IPS-NIHi7 (cell line): ENCODE measurements around the gene GRB10.
"Not testable (repeated sequence)": the region's sequence is repeated elsewhere in the genome, so short reads cannot be mapped to it uniquely, and the experiment has no call there.

Experiments used
- DNase-seq: peaks from one replicate; pipeline ENCODE4 v3.0.0; 2012; ENCODE audit warnings: mixed read lengths; ENCODE audit errors: extremely low spot score

Gene GRB10

DNA sequence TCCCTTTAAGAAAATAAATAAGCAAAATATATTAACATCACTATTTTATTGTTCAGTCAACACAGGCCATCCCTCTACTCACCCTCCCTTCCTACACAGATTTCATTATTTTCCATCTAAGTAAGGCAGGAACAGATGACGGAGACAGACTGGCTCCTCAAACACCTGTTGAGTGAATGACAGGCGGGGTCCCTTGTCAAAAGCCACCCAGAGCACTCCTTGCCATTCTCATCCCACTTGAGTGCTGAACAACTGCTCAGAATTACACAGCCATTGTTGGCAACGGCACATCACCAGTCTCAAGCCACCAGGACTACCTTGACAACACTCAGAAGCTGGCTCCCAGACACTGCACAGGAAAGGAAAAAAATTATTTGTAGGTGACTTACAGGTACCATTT lies 3.3 kb downstream of the GRB10 start:
- no peak for DNase-seq

DNA sequence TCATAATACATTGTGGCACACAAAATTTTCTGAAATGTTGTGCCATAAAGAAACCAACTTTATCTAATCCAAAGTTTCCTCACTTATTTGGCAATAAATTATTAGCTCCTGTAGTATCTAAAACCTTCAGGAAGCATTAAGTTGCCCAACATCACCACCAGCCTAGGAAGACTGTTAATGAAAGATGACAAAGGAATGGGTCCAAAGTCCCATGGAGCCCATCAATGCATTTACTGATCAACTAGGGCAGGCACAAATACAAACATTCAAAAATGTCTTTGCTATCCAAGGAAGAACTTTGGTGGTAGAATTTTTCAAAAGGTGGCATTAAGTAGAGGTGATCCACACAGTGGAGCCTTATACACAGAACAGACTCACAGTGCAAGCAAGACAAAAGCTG lies 4.5 kb downstream of the GRB10 start:
- no peak for DNase-seq

DNA sequence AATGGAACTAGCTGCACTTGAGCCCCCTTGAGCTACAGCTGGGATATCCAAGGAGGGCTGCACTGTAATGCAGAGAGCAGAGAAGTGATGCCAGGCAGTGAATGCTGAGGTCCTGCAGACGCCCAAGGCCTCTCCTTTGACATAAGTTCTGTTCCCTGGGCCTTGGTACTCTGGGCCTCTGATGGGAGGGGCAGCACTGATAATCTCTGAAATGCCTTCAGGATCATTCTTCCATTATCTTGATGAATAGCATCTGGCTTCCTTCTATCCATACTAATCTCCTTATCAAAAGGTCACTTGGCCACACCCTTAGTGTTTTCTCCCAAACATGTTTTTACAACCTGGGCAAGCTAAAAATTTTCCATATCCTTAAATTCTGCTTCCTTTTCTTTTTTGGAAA lies 6.9 kb downstream of the GRB10 start:
- no peak for DNase-seq

DNA sequence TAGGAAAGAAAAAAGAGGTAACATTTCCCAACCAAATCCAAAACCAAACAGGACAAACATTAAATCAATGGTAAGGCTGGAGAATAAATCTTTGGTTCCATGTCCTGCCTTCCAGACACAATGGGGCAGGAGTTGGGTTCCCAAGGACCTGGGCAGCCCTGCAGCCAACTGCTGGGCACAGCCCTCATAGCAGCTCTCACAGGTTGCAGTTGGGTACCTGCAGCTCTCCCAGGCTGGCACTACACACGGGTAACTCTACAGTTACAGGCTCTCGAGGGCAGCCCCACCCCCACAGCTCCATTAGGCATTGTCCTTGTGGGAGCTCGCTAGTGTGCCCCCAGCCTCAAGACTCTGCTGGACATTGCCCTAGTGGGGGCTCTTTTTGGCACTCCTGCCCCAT lies 7.5 kb downstream of the GRB10 start:
- no peak for DNase-seq

DNA sequence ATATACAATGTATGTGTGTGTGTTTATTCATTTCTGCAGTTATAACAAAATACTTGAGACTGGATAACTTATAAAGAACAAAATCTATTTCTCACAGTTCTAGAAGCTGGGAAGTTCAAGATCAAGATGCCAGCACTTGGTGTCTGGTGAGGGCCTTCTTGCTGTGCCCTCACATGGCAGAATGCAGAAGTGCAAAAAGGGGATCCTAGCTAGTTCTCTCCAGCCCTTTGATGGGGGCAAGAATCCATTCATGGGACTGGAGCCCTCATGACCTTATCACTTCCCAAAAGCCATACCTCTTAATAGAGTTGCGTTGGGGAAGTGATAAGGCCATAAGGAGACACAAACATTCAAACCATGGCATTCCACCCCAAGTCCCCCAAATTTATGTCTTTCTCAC lies 8.4 kb downstream of the GRB10 start:
- DNase-seq: no peak

DNA sequence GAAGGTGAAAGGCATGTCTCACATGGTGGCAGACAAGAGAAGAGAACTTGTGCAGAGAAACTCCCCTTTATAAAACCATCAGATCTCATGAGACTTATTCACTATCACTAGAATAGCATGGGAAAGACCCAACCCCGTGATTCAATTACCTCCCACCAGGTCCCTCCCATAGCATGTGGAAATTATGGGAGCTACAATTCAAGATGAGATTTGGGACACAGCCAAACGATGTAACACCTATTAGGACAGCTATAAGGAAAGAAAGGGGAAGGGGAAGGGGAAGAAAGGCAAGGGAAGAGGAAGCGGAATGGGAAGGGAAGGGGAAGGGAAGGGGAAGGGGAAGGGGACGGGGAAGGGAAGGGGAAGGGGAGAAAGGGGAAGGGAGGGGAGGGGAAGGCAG lies 9.6 kb downstream of the GRB10 start:
- DNase-seq: not testable (repeated sequence)

DNA sequence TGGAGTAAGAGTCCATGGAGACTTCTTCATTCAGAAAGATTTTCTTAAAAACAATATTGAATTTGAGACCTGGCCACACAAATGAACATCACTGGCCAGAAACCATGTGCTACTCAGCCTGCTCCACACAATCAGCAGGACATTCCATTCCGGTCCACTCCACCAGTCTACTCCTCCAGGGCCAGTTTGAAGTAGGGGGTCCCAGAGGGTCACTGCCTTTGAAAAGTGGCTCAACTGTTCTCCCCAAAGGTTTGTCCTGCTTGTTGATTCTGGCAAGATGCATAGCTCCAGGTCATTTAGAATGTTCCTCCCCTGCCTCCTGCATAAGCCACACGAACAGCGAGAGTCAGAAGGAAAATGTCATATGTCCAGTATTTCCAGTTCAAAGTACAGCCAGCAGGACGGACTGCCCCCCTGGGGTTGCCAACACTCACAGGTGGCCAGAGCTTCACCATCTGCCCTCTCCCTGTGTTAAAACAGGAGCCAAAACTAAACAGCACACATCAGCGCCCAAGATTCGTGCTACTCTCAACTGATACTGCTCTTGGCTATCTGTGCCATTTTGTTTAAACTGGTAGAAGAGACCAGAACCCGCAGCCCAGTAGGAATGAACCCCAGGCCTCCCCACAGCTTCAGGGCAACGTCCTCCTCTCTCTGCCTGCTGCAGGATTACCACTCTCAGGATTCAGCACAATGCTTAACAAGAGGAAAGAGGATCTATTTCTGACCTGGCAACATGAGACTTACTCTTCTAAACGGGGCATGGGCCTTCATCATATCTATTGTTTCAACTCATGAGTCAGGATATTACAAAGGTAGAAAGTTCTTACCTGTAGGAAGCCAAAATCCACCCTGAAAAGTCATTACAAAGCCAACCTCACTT lies 11.3 kb downstream of the GRB10 start:
- no peak for DNase-seq

DNA sequence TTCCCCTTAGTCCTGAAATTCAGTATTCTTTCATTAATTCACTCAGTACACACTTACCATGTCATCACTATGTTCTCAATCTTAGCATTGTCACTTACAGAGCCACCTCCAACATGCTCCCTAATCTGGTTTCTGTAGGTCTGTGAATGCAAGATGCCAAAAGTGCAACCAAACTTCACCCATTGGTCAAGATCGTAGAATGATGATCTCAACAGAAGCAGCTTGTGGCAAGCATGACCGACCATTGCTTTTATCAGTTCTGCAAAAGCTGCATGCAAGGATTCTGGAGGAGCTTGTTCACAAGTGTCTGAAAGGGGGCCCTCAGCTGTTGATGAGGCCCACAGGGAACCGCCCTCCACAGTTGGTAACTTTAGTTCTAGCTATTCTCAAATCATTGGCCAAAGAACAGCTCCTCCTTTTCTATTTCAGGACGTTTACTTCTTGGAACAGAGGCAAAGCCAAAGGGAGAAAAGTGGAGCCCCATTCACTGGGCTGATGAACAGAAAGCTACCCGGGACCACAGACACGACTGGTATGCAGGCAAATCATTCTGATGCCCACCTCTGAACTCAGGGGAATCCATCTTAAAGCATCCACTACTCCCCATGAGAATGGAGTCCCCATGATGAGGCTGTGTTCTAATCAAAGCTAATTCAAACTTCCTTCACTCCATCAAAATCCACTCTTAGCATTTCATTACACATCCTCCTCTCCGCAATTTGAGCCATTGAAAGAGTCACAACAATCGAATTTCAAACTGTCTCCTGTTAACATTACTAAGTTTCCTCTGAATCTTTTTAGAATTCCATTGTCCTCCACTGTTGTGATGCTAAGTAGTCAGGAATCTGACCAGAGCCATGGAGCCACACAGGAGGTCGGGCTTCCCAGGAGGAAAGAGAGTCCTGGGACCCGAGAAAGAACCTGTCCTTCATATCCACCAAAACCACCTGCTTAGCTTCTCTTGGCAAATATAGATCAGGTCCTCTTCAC lies 13.9 kb downstream of the GRB10 start:
- DNase-seq: no peak

DNA sequence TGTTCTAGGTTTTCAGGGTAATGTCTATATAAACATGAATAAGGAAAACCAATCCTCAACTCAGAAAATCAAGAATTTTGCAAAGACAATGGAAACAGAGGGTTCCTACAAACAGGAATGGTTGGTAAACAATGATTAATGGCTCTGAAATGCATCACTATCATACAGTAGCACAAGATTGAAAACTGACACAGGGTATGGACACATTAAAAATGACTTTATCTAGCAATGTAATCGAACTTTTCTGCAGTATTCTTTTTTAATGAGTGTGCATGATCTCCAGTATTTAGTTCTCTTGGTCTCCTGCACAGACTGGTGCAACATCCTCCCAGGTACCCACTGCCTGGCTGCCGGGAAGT lies 15.9 kb downstream of the GRB10 start:
- DNase-seq: no peak

DNA sequence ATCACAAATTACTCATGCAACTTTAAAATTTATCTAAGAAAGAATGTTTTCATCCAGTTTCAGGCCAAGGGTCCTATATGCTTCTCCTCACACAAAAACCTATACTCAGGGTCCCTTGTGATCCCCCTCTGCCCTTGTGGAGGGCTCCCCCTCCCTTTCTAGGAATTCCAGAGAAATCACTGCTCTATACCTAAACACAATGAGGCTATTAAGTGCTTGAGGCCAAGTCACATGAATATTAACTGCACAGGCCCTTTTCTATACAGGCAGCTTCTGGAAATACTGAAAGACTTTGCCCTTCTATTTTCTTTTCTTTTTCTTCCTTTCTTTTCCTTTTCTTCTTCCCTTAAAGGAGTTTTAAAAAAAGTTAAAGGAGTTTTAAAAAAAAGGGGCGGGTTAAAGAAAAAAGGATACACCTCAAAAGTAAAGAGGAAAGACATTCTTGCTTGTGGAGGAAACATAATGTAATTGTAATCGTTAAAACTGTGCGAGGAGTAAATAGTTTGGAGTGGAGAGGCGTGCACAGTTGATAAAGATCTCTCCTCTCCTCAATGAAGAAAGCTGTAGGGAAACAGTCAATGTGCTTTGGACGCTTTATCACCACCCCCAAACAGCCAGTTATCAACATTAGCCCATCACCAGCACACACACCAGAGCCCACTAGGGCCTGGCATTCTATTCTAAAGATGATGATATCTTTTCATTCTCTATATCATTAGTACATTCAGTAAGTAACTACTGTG lies 16.4 kb downstream of the GRB10 start:
- DNase-seq: no peak

DNA sequence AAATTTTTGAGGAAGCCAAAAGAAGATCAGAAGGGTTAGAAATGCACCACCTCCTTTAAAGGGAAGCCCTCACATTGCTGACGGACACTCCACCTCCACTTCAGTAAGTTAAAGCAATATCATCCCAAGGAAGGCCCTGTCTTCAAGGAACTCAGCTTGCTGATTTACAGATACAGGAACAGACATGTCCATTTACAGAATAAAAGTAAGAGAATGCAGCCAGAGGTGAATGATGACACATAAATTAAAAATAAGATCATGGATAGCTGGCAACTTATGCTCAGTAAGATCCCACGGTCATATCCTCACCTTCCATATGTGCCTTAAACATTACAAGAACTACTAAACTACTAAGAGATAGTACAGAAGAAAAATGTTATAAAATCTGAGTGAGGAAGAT lies 20.4 kb downstream of the GRB10 start:
- DNase-seq: no peak

DNA sequence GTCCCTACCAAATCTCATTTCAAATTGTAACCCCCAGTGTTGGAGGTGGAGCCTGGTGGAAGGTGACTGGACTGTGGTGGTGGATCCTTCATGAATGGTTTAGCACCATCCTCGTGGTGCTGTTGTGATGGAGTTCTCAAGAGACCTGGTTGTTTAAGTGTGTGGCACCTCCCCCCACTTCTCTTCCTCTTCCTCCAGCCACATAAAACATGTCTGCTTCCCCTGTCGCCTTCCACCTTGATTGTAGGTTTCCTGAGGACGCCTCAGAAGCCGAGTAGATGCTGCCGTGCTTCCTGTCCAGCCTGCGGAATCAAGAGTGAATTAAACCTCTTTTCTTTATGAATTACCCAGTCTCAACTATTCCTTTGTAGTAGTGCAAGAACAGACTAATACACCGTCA lies 21.0 kb downstream of the GRB10 start:
- no peak for DNase-seq

DNA sequence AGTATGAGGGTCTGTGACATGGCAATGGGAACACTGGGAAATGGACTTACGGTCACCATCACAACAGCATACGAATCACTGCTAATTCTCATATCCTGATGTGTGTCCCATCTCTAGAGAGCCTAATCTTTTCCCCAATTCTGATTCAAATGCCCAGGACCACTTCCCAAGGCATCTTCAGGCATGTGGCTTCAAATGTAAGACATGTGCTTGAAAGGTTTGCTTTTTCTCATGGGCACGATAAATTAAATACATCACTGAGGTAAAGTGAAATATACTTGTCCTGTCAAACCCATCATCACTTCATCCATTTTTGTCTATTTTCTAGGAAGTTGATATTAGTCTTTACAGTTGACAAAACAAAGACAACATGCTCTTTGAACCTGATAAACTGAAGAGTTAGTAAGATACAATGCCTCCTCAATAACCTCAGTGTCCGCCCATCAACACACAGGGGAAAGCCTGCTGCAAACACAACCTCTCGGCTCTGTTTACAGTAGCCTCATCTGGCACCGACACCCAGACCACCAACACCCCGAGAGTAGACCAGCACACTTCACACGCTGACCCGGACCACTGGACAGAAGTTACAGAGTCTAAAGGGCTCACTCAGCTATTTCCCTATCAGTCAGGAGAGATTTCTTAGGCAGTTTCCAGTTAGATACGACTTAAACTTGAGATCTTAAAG lies 24.8 kb downstream of the GRB10 start:
- no peak for DNase-seq

DNA sequence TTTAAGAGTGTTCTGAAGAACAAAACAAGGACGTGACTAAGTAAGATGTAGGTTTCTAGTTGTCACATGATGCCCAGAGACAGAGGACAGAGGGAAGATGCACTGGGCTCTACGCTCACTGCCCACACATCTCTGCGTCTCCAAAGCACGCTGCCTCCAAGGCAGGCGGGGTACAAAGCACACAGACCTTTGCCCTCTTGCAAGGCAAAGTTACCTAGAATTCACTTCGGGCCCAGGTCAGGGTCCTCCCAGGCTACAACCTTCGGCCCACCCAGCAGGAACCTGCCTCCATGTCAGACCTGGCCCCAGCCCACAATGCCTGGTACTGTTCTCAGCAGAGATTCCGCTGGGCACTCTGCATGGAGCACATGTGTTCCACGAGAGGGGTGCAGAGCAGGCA lies 26.5 kb downstream of the GRB10 start:
- DNase-seq: no peak

DNA sequence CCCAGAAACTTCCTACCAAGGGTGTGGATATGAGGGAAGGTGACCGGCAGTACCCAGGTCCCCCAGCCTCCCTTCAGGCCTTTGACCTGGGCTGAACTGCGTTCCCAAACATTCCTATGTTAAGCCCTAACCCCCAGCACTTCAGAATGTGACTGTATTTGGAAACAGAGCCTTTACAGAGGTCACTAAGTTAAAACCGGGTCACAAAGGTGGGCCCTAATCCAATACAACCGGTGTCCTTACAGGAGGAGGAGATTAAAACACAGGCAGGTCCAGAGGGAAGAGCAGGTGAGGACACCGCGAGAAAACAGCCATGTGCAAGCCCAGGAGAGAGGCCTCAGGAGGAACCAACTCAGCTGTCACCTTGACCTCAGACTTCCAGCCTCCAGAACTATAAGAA lies 28.0 kb downstream of the GRB10 start:
- no peak for DNase-seq

DNA sequence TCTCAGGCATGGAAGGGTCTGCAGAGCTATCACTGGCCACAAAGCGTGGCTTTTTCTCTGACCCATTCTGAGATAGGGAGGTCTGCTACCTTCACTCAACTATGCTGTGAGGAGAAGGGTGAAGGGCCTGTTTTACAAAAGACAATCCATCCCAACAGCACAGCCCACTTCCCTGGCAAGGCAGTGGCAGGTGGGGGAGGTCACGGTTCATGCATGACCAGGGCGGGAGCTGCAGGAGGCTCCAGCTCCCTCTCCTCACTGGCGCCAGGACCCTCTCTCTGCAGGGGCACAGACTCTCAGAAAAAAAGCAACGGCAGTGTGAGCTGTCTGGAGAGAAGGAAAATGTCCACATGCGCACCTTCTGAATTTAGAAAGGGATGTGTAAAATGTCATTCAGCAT lies 28.5 kb downstream of the GRB10 start:
- no peak for DNase-seq

DNA sequence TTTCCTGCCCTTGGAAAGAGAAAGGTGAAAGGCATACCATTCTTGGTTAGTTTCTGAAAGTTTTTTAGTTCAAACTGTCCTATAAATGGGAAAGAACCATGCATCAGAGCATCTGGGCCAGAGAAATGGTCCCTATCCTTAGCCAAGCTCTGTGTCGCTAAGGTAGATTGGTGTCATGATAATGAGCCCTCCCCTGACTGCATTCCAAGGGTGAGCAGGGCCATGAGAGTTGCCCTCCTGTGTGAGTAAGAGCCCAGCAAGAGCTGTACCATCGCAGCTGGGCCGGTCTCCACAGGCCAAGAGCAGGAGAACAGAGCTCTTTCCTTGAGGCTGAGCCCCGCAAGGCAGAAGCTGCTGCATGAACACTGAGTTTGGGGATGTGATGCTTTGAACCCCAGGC lies 30.3 kb downstream of the GRB10 start:
- DNase-seq: no peak

DNA sequence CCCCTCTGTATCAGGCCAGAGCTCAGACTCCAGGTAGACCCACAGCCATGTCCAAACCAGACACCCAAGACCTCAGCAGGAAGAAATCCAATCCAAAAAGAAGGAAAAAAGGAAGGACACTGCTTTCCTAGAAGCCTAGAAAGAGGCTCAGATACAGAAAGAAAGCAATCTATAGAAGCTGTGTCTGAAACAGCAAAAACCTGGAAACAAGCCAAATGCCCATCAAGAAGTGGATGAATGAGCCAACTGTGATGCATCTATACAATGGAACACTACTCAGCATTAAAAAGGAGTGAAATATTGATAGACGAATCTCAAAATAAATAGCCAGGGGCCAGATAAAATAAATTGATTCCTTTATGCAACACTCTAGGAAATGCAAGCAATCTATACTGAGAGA lies 31.6 kb downstream of the GRB10 start:
- DNase-seq: no peak

DNA sequence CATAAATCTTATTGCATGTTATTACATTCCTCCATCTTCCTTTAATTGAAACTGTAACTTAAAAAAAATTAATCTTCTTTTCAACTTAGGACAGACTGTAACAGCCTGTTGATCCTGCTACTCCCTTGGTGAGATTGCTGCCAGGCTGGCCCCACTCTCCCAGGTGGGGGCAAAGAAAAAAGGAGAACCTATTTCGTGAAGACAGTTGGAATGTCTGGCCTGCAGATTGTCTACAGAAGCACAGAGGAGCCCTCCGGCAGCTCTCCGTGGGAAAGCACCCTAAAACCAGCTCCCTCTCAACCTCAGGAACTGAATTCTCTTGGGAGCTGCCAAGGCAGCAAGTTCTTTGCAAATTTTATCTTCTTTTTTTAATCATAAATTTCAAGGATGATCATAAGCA lies 32.8 kb downstream of the GRB10 start:
- DNase-seq: no peak

DNA sequence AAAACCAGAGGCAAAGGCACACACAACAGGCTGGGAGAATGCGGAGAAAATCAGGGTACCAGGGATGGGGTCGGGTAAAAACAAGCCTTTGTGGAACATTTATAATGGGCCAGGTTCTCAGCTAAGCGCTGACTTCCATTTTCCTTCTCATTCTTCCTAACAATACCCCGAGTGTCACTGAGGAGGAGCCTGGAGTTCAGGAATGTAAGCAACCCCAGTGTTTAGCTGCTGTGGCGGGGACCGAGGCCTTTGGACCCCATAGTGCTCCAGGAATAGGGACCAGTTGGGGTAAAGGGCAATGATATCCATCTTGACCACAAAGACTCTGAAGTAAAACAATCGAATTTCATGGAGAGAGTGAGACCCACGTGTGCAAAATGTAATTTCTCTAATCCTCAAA lies 34.2 kb downstream of the GRB10 start:
- DNase-seq: no peak

DNA sequence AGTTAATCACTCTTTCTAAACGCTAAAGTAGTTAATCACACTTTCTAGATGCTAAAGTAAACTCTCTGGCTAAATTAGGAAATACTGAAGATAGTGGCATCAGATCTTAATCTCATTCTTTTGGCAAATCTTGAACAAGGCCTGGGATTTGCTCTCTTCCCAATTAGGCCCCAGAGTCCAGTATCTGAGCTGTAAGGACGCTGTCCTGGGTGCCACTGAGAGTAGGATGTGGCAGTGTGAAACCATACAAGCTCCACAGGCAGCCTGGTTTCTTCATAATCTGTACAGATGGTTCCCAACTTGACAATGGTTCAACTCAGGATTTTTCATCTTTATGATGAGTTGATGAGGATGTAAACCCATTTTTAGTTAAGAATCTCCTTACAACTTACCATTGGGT lies 36.9 kb downstream of the GRB10 start:
- DNase-seq: no peak

DNA sequence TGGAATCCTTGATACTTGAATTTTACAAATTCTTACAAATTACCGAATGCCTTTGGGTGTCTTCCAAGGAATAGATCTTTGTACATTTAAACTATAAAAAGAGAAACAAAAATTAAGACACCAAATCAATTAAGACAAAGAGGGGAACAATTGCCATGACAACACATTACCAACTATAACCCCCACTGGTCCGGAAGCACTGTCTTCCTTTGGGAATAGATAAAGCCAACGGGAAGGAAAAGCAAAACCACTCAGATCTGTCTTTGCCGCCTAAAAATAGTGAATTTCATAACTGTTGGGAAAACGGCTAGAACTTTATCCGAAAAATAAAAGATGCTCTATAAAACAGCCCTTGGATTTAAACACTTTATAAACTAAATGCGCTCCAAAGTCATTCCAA lies 37.4 kb downstream of the GRB10 start:
- DNase-seq: no peak
